ENCODE results near the gene MRPL36.
"Not testable (repeated sequence)": the region's sequence is repeated elsewhere in the genome, so short reads cannot be mapped to it uniquely, and the experiment has no call there.

The MRPL36 gene

GRCh38 chr5:1817261-1818043 is 17.8 kb upstream of the MRPL36 start:
- no peak overlapping the region for H3K4me3 ChIP-seq (ENCODE audit: low read depth, low read length)
- TF ChIP-seq CTCF (IDR thresholded peaks at IDR 0.05; ENCODE audit: low read depth, low read length), result no peak

GRCh38 chr5:1816495-1817089 is 17.0 kb upstream of the MRPL36 start:
- not testable (repeated sequence) for H3K4me3 ChIP-seq (ENCODE audit: low read depth, low read length)

GRCh38 chr5:1815881-1816292 is 16.2 kb upstream of the MRPL36 start:
- H3K4me3 ChIP-seq (ENCODE audit: low read depth, low read length), result no peak overlapping the region
- TF ChIP-seq CTCF (IDR thresholded peaks at IDR 0.05; ENCODE audit: low read depth, low read length), result no peak

- no peak for TF ChIP-seq CTCF (IDR thresholded peaks at IDR 0.05; ENCODE audit: low read depth, low read length)
These were observed 15.6 kb upstream of the MRPL36 start for GRCh38 chr5:1815071-1815786.

GRCh38 chr5:1814183-1815020 is 14.8 kb upstream of the MRPL36 start:
- TF ChIP-seq CTCF (IDR thresholded peaks at IDR 0.05; ENCODE audit: low read depth, low read length), result no peak
- no peak overlapping the region for H3K4me3 ChIP-seq (ENCODE audit: low read depth, low read length)

More at GRCh38 chr5:1815071-1815786, 15.6 kb upstream of the MRPL36 start:
- no peak overlapping the region for H3K4me3 ChIP-seq (ENCODE audit: low read depth, low read length)

GRCh38 chr5:1810581-1811101 is 11.0 kb upstream of the MRPL36 start:
- TF ChIP-seq CTCF (IDR thresholded peaks at IDR 0.05; ENCODE audit: low read depth, low read length), result no peak
- no peak overlapping the region for H3K4me3 ChIP-seq (ENCODE audit: low read depth, low read length)

- no peak overlapping the region for H3K4me3 ChIP-seq (ENCODE audit: low read depth, low read length)
- no peak for TF ChIP-seq CTCF (IDR thresholded peaks at IDR 0.05; ENCODE audit: low read depth, low read length)
These were observed 9.9 kb upstream of the MRPL36 start for GRCh38 chr5:1809416-1810035.

All from WI38 (cell line).